ENCODE data around the gene FBRS. TPM values are rescaled to one million over a fixed set of nuclear protein-coding genes. Genes with fewer than 3 reads are reported as not detected.

Gene FBRS
- total and polyA plus RNA-seq, 2 of the 8 experiments (the other 6 are each of a cell fraction or from before 2014, with no cell fraction given), result 2.4 to 13.9 TPM

- H3K27ac ChIP-seq (ENCODE audit: low read depth, low read length), result peak overlapping the region; percentile 91
- CTCF ChIA-PET (ENCODE audit: partially characterized antibody), result interaction anchor here (0.6 to 2.6 kb wide), 6 partner anchors 14 to 261 kb away, joined by 3 to 10 read pairs (median 5); no protein-coding TSS in a partner anchor
- H2BK15ac ChIP-seq (ENCODE audit: low read length), result no peak overlapping the region
- no peaks in the 10 kb centered on the region for H3K79me2 ChIP-seq (ENCODE audit: control insufficient read depth in 1 of 2, insufficient read depth in 2 of 2, low read length in 2 of 2)
- H2BK120ac ChIP-seq (replicated peaks; ENCODE audit: low read depth, low read length), result no peak overlapping the region
- DNase-seq (ENCODE audit: low read depth in 1 of 2, low spot score in 2 of 2), result peak; percentile 79 to 82
- no peak overlapping the region for H3K14ac ChIP-seq (ENCODE audit: insufficient read length)
- peaks cover 2 to 42% (median 25%) of the 10 kb centered on the region in 4 experiments for H3K27me3 ChIP-seq (replicated peaks in 1 of 4; ENCODE audit: control insufficient read depth in 3 of 4, extremely low read depth in 1 of 4, insufficient read depth in 3 of 4, low read length in 3 of 4)
- H2BK5ac ChIP-seq (ENCODE audit: low read depth, low read length), result peak overlapping the region; percentile 97; the same call in 1 of the 2 replicates
- H2AFZ ChIP-seq (ENCODE audit: low read length), result no peak overlapping the region; the same call in 1 of the 2 replicates
- peaks cover 0 to 3% (median 2%) of the 10 kb centered on the region in 4 experiments; a peak in 4 of 8 replicates for H3K36me3 ChIP-seq (ENCODE audit: control insufficient read depth in 2 of 4, insufficient read depth in 4 of 4, low read length in 3 of 4)
- no peak overlapping the region for H2AK5ac ChIP-seq (ENCODE audit: low read depth, low read length)
- H3K4me3 ChIP-seq (ENCODE audit: extremely low read depth in 1 of 4, insufficient read depth in 2 of 4, low read depth in 3 of 4, low read length in 4 of 4), result peak overlapping the region; percentile 61 to 96 (median 78)
- no peaks in the 10 kb centered on the region for H3K79me1 ChIP-seq (ENCODE audit: low read depth, low read length)
- peak overlapping the region; percentile 70 for H4K5ac ChIP-seq (ENCODE audit: insufficient read length, low read depth, low read length)
- peaks cover 12% of the 10 kb centered on the region; the same call in 1 of the 2 replicates for H3K23me2 ChIP-seq (ENCODE audit: low read depth, low read length)
- peak overlapping the region; percentile 50 to 59 (median 54); a peak in 6 of 7 replicates for H3K9ac ChIP-seq (replicated peaks in 1 of 4; ENCODE audit: extremely low read depth in 1 of 4, low read depth in 3 of 4, low read length in 3 of 4)
- no peaks in the 10 kb centered on the region for H3K9me3 ChIP-seq (ENCODE audit: insufficient read depth in 2 of 2, low read depth in 1 of 2, low read length in 1 of 2)
- H3K4ac ChIP-seq (replicated peaks; ENCODE audit: insufficient read length, low read depth, low read length), result no peak overlapping the region
- H3K56ac ChIP-seq (replicated peaks; ENCODE audit: insufficient read length, low read depth, low read length), result no peak overlapping the region
- no peak overlapping the region for H2BK20ac ChIP-seq (ENCODE audit: low read length)
- POLR2A ChIA-PET (ENCODE audit: partially characterized antibody), result interaction anchor here (0.6 to 3.2 kb wide), 13 partner anchors 18 to 243 kb away, joined by 3 to 14 read pairs (median 4); partner anchors contain the start of genes CTF1, PHKG2 and SRCAP
- H4K91ac ChIP-seq (replicated peaks; ENCODE audit: insufficient read length, low read length), result no peak overlapping the region
- H3K23ac ChIP-seq (ENCODE audit: insufficient read length), result no peak overlapping the region
- peak overlapping the region; percentile 69 to 71 for H3K4me2 ChIP-seq (ENCODE audit: insufficient read depth in 1 of 2, low read depth in 2 of 2, low read length in 2 of 2)
- no peak for FAIRE-seq
- peak overlapping the region; percentile 94; the same call in 1 of the 2 replicates for H4K8ac ChIP-seq (ENCODE audit: extremely low read depth, insufficient read depth, low read length)
- WGBS, 2 experiments (ENCODE audit: extremely low coverage in 1 of 2, insufficient coverage in 1 of 2, insufficient read length in 1 of 2, insufficient replicate concordance in 2 of 2, low coverage in 1 of 2, low lambda C conversion rate in 2 of 2, missing lambda C conversion rate in 1 of 2), result 1% methylated on average over 51 of the region's 64 CpGs; no CpG with 5 or more reads in 1 of the 2 experiments
- H2BK12ac ChIP-seq (ENCODE audit: low read depth, low read length), result no peak overlapping the region
- H3K18ac ChIP-seq (ENCODE audit: extremely low read depth, low read length), result no peak overlapping the region; the same call in none of the 2 replicates
- peaks cover 2 to 13% (median 6%) of the 10 kb centered on the region in 4 experiments; a peak in 6 of 7 replicates for H3K4me1 ChIP-seq (replicated peaks in 1 of 4; ENCODE audit: control insufficient read depth in 3 of 4, insufficient read depth in 4 of 4, low read length in 3 of 4)
- peaks cover 16 to 33% of the 10 kb centered on the region in 2 experiments for H4K20me1 ChIP-seq (replicated peaks in 1 of 2; ENCODE audit: control insufficient read depth in 1 of 2, insufficient read depth in 2 of 2, low read length in 2 of 2)
- no peak for TF ChIP-seq SUZ12 (IDR thresholded peaks at IDR 0.05; ENCODE audit: low read length)
- TF ChIP-seq KDM1A (IDR thresholded peaks at IDR 0.05; ENCODE audit: borderline replicate concordance, low read length), result no peak
- TF ChIP-seq TBP (IDR thresholded peaks at IDR 0.05; ENCODE audit: low read depth, low read length), result no peak; the same call in 1 of the 2 replicates
- peak; percentile 70 for TF ChIP-seq KDM4A (IDR thresholded peaks at IDR 0.05; ENCODE audit: low read depth, low read length, severe bottlenecking)
- no peak for TF ChIP-seq ATF3 (IDR thresholded peaks at IDR 0.05; ENCODE audit: insufficient read depth, low read depth, low read length)
- TF ChIP-seq SIN3A (conservative IDR thresholded peaks at IDR 0.05 in 1 of 2, IDR thresholded peaks at IDR 0.05 in 1 of 2; ENCODE audit: low read depth in 1 of 2, low read length in 2 of 2), result 0 out of 4 replicates have a peak, but pooled peaks of 1 of the 2 experiments have one; percentile 0
- TF ChIP-seq RAD21 (IDR thresholded peaks at IDR 0.05 in 1 of 2, conservative IDR thresholded peaks at IDR 0.05 in 1 of 2; ENCODE audit: low read depth in 2 of 2, low read length in 2 of 2), result no peak
- TF ChIP-seq TAF7 (optimal IDR thresholded peaks at IDR 0.05; ENCODE audit: borderline replicate concordance, low read depth, low read length), result no peak
- TF ChIP-seq TAF1 (IDR thresholded peaks at IDR 0.05; ENCODE audit: low read depth, low read length), result peak; percentile 43; the same call in 1 of the 2 replicates
These were observed 688 bp downstream of the FBRS start for GRCh38 chr16:30658731-30659506.
